ENCODE measurements around the gene MAMDC2. TPM values are rescaled to one million over a fixed set of nuclear protein-coding genes. Genes with fewer than 3 reads are reported as not detected.
A peak's percentile ranks its signal among the peaks of the same experiment; 100 is the strongest.

The MAMDC2 gene
- total and polyA plus RNA-seq, 5 donors = 11.5 to 18.1 (median 15.9) TPM

GRCh38 chr9:70108181-70108580, 64.5 kb downstream of the MAMDC2 start:
- intact Hi-C loops (cut with DNase I) = loop anchor here in 1 of 4 donors (10.0 kb wide), 1 partner anchor 63 kb away; the partner anchor contains the start of gene MAMDC2
- Histone ChIP-seq H3K4me1 (ENCODE audit: control insufficient read depth, insufficient read depth, low read length) (peaks cover 5% of the 10 kb centered on the region), H3K27ac (ENCODE audit: low read length) (no peak overlapping the region), H3K4me3 (ENCODE audit: low read length) (no peak overlapping the region), H3K27me3 (ENCODE audit: control insufficient read depth, insufficient read depth) (no peaks in the 10 kb centered on the region), H3K9me3 (ENCODE audit: control insufficient read depth, low read length) (no peaks in the 10 kb centered on the region)
- ATAC-seq (no peak), DNase-seq (no peak)
- WGBS = 83% methylated on average over 3 of the region's 3 CpGs

GRCh38 chr9:70110194-70111041, 66.8 kb downstream of the MAMDC2 start:
- 42% methylated on average over 6 of the region's 6 CpGs for WGBS
- DNase-seq (no peak), ATAC-seq (peak; percentile 35 to 52)
- intact Hi-C loops (cut with DNase I) = loop anchor here (2.0 to 5.0 kb wide), 2 partner anchors 136 to 138 kb away; no protein-coding TSS in a partner anchor
- no peak overlapping the region for H3K27ac ChIP-seq (ENCODE audit: low read length)
- H3K9me3 ChIP-seq (ENCODE audit: control insufficient read depth, low read length) = no peaks in the 10 kb centered on the region
- no peak overlapping the region for H3K4me3 ChIP-seq (ENCODE audit: low read length)
- H3K4me1 ChIP-seq (ENCODE audit: control insufficient read depth, insufficient read depth, low read length) = peaks cover 5% of the 10 kb centered on the region
- no peaks in the 10 kb centered on the region for H3K27me3 ChIP-seq (ENCODE audit: control insufficient read depth, insufficient read depth)

GRCh38 chr9:70111042-70111602, 67.5 kb downstream of the MAMDC2 start:
- Histone ChIP-seq H3K4me1 (ENCODE audit: control insufficient read depth, insufficient read depth, low read length) (peaks cover 5% of the 10 kb centered on the region), H3K27me3 (ENCODE audit: control insufficient read depth, insufficient read depth) (no peaks in the 10 kb centered on the region), H3K4me3 (ENCODE audit: low read length) (no peak overlapping the region), H3K27ac (ENCODE audit: low read length) (no peak overlapping the region), H3K9me3 (ENCODE audit: control insufficient read depth, low read length) (no peaks in the 10 kb centered on the region)
- ATAC-seq (peak; percentile 81 to 88), DNase-seq (peak; percentile 88 to 96 (median 92))
- 10% methylated on average over 4 of the region's 4 CpGs for WGBS
- intact Hi-C loops (cut with DNase I) = loop anchor here (2.0 to 5.0 kb wide), 2 partner anchors 136 to 139 kb away; no protein-coding TSS in a partner anchor

GRCh38 chr9:70111641-70112236, 68.1 kb downstream of the MAMDC2 start:
- intact Hi-C loops (cut with DNase I) = loop anchor here (2.0 to 5.0 kb wide), 2 partner anchors 137 to 139 kb away; no protein-coding TSS in a partner anchor
- Histone ChIP-seq H3K27ac (ENCODE audit: low read length) (no peak overlapping the region), H3K9me3 (ENCODE audit: control insufficient read depth, low read length) (no peaks in the 10 kb centered on the region), H3K4me3 (ENCODE audit: low read length) (no peak overlapping the region), H3K4me1 (ENCODE audit: control insufficient read depth, insufficient read depth, low read length) (peaks cover 5% of the 10 kb centered on the region), H3K27me3 (ENCODE audit: control insufficient read depth, insufficient read depth) (no peaks in the 10 kb centered on the region)
- ATAC-seq (no peak), DNase-seq (no peak)
- WGBS = 85% methylated on average over 5 of the region's 5 CpGs

GRCh38 chr9:70112981-70113380, 69.3 kb downstream of the MAMDC2 start:
- 94% methylated on average over 2 of the region's 2 CpGs for WGBS
- ATAC-seq = peak in 1 of 2 donors; percentile 50
- Histone ChIP-seq H3K4me3 (ENCODE audit: low read length) (no peak overlapping the region), H3K4me1 (ENCODE audit: control insufficient read depth, insufficient read depth, low read length) (peaks cover 5% of the 10 kb centered on the region), H3K27ac (ENCODE audit: low read length) (no peak overlapping the region), H3K9me3 (ENCODE audit: control insufficient read depth, low read length) (no peaks in the 10 kb centered on the region), H3K27me3 (ENCODE audit: control insufficient read depth, insufficient read depth) (no peaks in the 10 kb centered on the region)
- no peak for DNase-seq
- intact Hi-C loops (cut with DNase I) = loop anchor here in 3 of 4 donors (5.0 kb wide), 1 partner anchor 141 kb away; no protein-coding TSS in a partner anchor

GRCh38 chr9:70113403-70114022, 69.9 kb downstream of the MAMDC2 start:
- Histone ChIP-seq H3K27ac (ENCODE audit: low read length) (no peak overlapping the region), H3K27me3 (ENCODE audit: control insufficient read depth, insufficient read depth) (no peaks in the 10 kb centered on the region), H3K9me3 (ENCODE audit: control insufficient read depth, low read length) (no peaks in the 10 kb centered on the region), H3K4me3 (ENCODE audit: low read length) (no peak overlapping the region), H3K4me1 (ENCODE audit: control insufficient read depth, insufficient read depth, low read length) (peaks cover 5% of the 10 kb centered on the region)
- 82% methylated on average over 4 of the region's 4 CpGs for WGBS
- DNase-seq (peak; percentile 59 to 82 (median 67)), ATAC-seq (peak in 1 of 2 donors; percentile 78)
- intact Hi-C loops (cut with DNase I) = loop anchor here in 3 of 4 donors (5.0 kb wide), 1 partner anchor 141 kb away; no protein-coding TSS in a partner anchor

- Histone ChIP-seq H3K4me3 (ENCODE audit: low read length) (no peak overlapping the region), H3K27ac (ENCODE audit: low read length) (no peak overlapping the region), H3K9me3 (ENCODE audit: control insufficient read depth, low read length) (no peaks in the 10 kb centered on the region), H3K27me3 (ENCODE audit: control insufficient read depth, insufficient read depth) (no peaks in the 10 kb centered on the region), H3K4me1 (ENCODE audit: control insufficient read depth, insufficient read depth, low read length) (peaks cover 5% of the 10 kb centered on the region)
- no peak for ATAC-seq
- whole genome bisulfite sequencing = 86% methylated on average over 1 of the region's 1 CpG
- intact Hi-C loops (cut with DNase I) = loop anchor here in 3 of 4 donors (5.0 kb wide), 1 partner anchor 143 kb away; no protein-coding TSS in a partner anchor
- no peak for DNase-seq
Observed at GRCh38 chr9:70114898-70115297, 71.2 kb downstream of the MAMDC2 start.

GRCh38 chr9:70117835-70118319, 74.2 kb downstream of the MAMDC2 start:
- peaks cover 3% of the 10 kb centered on the region for H3K4me1 ChIP-seq (ENCODE audit: control insufficient read depth, insufficient read depth, low read length)
- no peak for DNase-seq
- intact Hi-C loops (cut with DNase I) = no loop called here
- H3K9me3 ChIP-seq (ENCODE audit: control insufficient read depth, low read length) = no peaks in the 10 kb centered on the region
- H3K27ac ChIP-seq (ENCODE audit: low read length) = no peak overlapping the region
- ATAC-seq = no peak
- no peaks in the 10 kb centered on the region for H3K27me3 ChIP-seq (ENCODE audit: control insufficient read depth, insufficient read depth)
- H3K4me3 ChIP-seq (ENCODE audit: low read length) = no peak overlapping the region

- DNase-seq = no peak
- H3K27ac ChIP-seq (ENCODE audit: low read length) = peak overlapping the region; percentile 28
- H3K27me3 ChIP-seq (ENCODE audit: control insufficient read depth, insufficient read depth) = no peaks in the 10 kb centered on the region
- H3K4me3 ChIP-seq (ENCODE audit: low read length) = no peak overlapping the region
- intact Hi-C loops (cut with DNase I) = no loop called here
- no peak for ATAC-seq
- H3K4me1 ChIP-seq (ENCODE audit: control insufficient read depth, insufficient read depth, low read length) = peaks cover 3% of the 10 kb centered on the region
- WGBS = 85% methylated on average over 2 of the region's 2 CpGs
- no peaks in the 10 kb centered on the region for H3K9me3 ChIP-seq (ENCODE audit: control insufficient read depth, low read length)
Observed at GRCh38 chr9:70119786-70120185, 76.1 kb downstream of the MAMDC2 start.

GRCh38 chr9:70120834-70121510, 77.3 kb downstream of the MAMDC2 start:
- Histone ChIP-seq H3K4me1 (ENCODE audit: control insufficient read depth, insufficient read depth, low read length) (peaks cover 5% of the 10 kb centered on the region), H3K4me3 (ENCODE audit: low read length) (no peak overlapping the region), H3K9me3 (ENCODE audit: control insufficient read depth, low read length) (no peaks in the 10 kb centered on the region), H3K27me3 (ENCODE audit: control insufficient read depth, insufficient read depth) (no peaks in the 10 kb centered on the region), H3K27ac (ENCODE audit: low read length) (no peak overlapping the region)
- peak; percentile 84 to 92 (median 84) for DNase-seq
- intact Hi-C loops (cut with DNase I) = no loop called here
- 43% methylated on average over 5 of the region's 5 CpGs for WGBS
- ATAC-seq = peak; percentile 91 to 94

All from right cardiac atrium (tissue), 5 donors.